ENCODE measurements around the gene TBC1D24. TPM values are rescaled to one million over a fixed set of nuclear protein-coding genes. Genes with fewer than 3 reads are reported as not detected.

TBC1D24 gene
- total and polyA plus RNA-seq, 9 of the 15 experiments (the other 6 are each of a cell fraction or from before 2014, with no cell fraction given) = 1.7 to 22.6 (median 7.2) TPM

DNA sequence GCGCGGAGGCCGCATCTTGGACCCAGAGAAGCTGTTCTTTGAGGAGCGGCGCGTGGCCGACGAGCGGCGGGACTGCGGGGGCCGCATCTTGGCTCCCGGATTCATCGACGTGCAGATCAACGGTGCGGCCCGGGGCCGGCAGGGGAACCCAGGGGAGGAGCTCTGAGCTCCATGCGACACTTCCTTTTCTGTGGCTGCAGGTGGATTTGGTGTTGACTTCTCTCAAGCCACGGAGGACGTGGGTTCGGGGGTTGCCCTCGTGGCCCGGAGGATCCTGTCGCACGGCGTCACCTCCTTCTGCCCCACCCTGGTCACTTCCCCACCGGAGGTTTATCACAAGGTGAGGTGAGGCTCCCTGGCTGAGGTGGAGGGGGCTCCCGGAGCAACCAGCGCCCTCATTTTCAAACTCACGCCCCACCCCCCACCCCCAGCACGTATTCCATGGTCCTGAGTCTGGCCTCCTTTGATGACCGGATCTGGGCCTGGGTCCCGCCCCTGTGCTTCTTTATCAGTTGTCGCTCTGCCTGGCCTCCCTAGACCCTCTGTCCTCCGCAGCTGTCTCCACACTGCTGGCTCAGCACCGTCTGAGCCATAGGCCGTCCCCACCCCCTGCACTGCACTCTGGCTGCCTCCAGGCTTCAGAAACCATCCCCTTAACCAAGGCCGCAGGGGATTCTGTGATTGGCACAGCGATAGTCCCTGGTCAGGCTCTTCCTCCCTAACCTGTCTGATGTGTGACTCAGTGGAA is 46.0 kb downstream of the TBC1D24 start (continued):
- TF ChIP-seq FIP1L1 (IDR thresholded peaks at IDR 0.05; ENCODE audit: low read depth, low read length, poor library complexity, severe bottlenecking) (peak; percentile 62), GABPB1 (CRISPR knock-in tag; IDR thresholded peaks at IDR 0.05) (peak; percentile 21; the same call in 1 of the 2 replicates), ATF1 (CRISPR knock-in tag; IDR thresholded peaks at IDR 0.05) (no peak), ATF1 (tag; IDR thresholded peaks at IDR 0.05) (peak; percentile 29; the same call in 1 of the 2 replicates), DPF2 (IDR thresholded peaks at IDR 0.05) (0 out of 2 replicates have a peak, but pooled peaks have one; percentile 37), SMARCA4 (IDR thresholded peaks at IDR 0.05) (no peak), MTA2 (IDR thresholded peaks at IDR 0.05; ENCODE audit: low read depth) (no peak), RBBP5 (IDR thresholded peaks at IDR 0.05; ENCODE audit: borderline replicate concordance, insufficient read depth, low read length, poor library complexity, severe bottlenecking) (peak; percentile 49), ZFX (CRISPR knock-in tag; IDR thresholded peaks at IDR 0.05) (peak; percentile 52), U2AF2 (optimal IDR thresholded peaks at IDR 0.05; ENCODE audit: low read depth, low read length) (no peak), SIN3A (IDR thresholded peaks at IDR 0.05; ENCODE audit: borderline replicate concordance in 2 of 2, control insufficient read depth in 1 of 2, low read depth in 2 of 2, low read length in 2 of 2) (peak in 1 of 2 experiments; percentile 74; a peak in 1 of 4 replicates), FOXK2 (conservative IDR thresholded peaks at IDR 0.05 in 1 of 2, IDR thresholded peaks at IDR 0.05 in 1 of 2; ENCODE audit: low read depth in 2 of 2) (peak in 1 of 2 experiments; percentile 68; a peak in 2 of 4 replicates), ETV1 (tag; conservative IDR thresholded peaks at IDR 0.05; ENCODE audit: low read depth) (peak; percentile 31), MTA3 (IDR thresholded peaks at IDR 0.05; ENCODE audit: borderline replicate concordance) (0 out of 2 replicates have a peak, but pooled peaks have one; percentile 38), HMG20A (CRISPR knock-in tag; conservative IDR thresholded peaks at IDR 0.05) (no peak)
- TF ChIP-seq, protein P1, sequence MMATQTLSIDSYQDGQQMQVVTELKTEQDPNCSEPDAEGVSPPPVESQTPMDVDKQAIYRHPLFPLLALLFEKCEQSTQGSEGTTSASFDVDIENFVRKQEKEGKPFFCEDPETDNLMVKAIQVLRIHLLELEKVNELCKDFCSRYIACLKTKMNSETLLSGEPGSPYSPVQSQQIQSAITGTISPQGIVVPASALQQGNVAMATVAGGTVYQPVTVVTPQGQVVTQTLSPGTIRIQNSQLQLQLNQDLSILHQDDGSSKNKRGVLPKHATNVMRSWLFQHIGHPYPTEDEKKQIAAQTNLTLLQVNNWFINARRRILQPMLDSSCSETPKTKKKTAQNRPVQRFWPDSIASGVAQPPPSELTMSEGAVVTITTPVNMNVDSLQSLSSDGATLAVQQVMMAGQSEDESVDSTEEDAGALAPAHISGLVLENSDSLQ (IDR thresholded peaks at IDR 0.05) = peak; percentile 51; the same call in 1 of the 2 replicates
- TF ChIP-seq, protein P2, sequence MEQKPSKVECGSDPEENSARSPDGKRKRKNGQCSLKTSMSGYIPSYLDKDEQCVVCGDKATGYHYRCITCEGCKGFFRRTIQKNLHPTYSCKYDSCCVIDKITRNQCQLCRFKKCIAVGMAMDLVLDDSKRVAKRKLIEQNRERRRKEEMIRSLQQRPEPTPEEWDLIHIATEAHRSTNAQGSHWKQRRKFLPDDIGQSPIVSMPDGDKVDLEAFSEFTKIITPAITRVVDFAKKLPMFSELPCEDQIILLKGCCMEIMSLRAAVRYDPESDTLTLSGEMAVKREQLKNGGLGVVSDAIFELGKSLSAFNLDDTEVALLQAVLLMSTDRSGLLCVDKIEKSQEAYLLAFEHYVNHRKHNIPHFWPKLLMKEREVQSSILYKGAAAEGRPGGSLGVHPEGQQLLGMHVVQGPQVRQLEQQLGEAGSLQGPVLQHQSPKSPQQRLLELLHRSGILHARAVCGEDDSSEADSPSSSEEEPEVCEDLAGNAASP (IDR thresholded peaks at IDR 0.05) = no peak
- TF ChIP-seq, protein P3, sequence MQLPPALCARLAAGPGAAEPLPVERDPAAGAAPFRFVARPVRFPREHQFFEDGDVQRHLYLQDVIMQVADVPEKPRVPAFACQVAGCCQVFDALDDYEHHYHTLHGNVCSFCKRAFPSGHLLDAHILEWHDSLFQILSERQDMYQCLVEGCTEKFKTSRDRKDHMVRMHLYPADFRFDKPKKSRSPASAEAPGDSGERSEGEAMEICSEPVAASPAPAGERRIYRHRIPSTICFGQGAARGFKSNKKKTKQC (CRISPR knock-in tag; IDR thresholded peaks at IDR 0.05) = peak; percentile 63; the same call in 1 of the 2 replicates
- TF ChIP-seq, protein P4, sequence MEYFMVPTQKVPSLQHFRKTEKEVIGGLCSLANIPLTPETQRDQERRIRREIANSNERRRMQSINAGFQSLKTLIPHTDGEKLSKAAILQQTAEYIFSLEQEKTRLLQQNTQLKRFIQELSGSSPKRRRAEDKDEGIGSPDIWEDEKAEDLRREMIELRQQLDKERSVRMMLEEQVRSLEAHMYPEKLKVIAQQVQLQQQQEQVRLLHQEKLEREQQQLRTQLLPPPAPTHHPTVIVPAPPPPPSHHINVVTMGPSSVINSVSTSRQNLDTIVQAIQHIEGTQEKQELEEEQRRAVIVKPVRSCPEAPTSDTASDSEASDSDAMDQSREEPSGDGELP (CRISPR knock-in tag; IDR thresholded peaks at IDR 0.05; ENCODE audit: borderline replicate concordance) = peak; percentile 77; the same call in 1 of the 2 replicates
